GM18858 (cell line): ENCODE data around the gene CMTM5.

Source experiments
- ATAC-seq: cut with Tn5 transposase; IDR thresholded peaks from one replicate; pipeline ENCODE4 v1.9.1; 2021; ENCODE audit not compliant: unreplicated experiment

CMTM5 gene

GRCh38 chr14:23357261-23357660, 19.6 kb upstream of the CMTM5 start:
- ATAC-seq, result no peak

GRCh38 chr14:23358042-23358441, 18.8 kb upstream of the CMTM5 start:
- ATAC-seq, result no peak

GRCh38 chr14:23358553-23359166, 18.2 kb upstream of the CMTM5 start:
- no peak for ATAC-seq

- ATAC-seq, result no peak
Measured at GRCh38 chr14:23359167-23359626, 17.6 kb upstream of the CMTM5 start.

- ATAC-seq, result no peak
Measured at GRCh38 chr14:23359722-23360447, 17.0 kb upstream of the CMTM5 start.

- no peak for ATAC-seq
Measured at GRCh38 chr14:23360496-23360895, 16.4 kb upstream of the CMTM5 start.

- no peak for ATAC-seq
Measured at GRCh38 chr14:23361320-23361719, 15.5 kb upstream of the CMTM5 start.

GRCh38 chr14:23361763-23362162, 15.1 kb upstream of the CMTM5 start:
- no peak for ATAC-seq

- no peak for ATAC-seq
Measured at GRCh38 chr14:23362200-23362599, 14.6 kb upstream of the CMTM5 start.

GRCh38 chr14:23364164-23365035, 12.4 kb upstream of the CMTM5 start:
- ATAC-seq, result no peak

GRCh38 chr14:23365036-23365731, 11.7 kb upstream of the CMTM5 start, which contains the start of gene EFS:
Gene EFS, minus strand, starts transcription at chr14:23365172. Its CDS starts 147 bp downstream, at chr14:23365025.
- ATAC-seq, result no peak

GRCh38 chr14:23365732-23366425, 11.0 kb upstream of the CMTM5 start:
- no peak for ATAC-seq

- ATAC-seq, result no peak
Measured at GRCh38 chr14:23366426-23366921, 10.4 kb upstream of the CMTM5 start.

- no peak for ATAC-seq
Measured at GRCh38 chr14:23370221-23370620, 6.6 kb upstream of the CMTM5 start.

- no peak for ATAC-seq
Measured at GRCh38 chr14:23371865-23372264, 5.0 kb upstream of the CMTM5 start.

GRCh38 chr14:23372509-23372908, 4.3 kb upstream of the CMTM5 start, which contains the start of gene IL25:
Gene IL25, plus strand, starts transcription at chr14:23372809.
- ATAC-seq, result no peak

- ATAC-seq, result no peak
Measured at GRCh38 chr14:23373041-23373440, 3.8 kb upstream of the CMTM5 start.

- no peak for ATAC-seq
Measured at GRCh38 chr14:23375527-23376251, 1.2 kb upstream of the CMTM5 start.

GRCh38 chr14:23377198-23377550, 328 bp downstream of the CMTM5 start:
- no peak for ATAC-seq
